ENCODE data around the gene AHNAK. TPM values are rescaled to one million over a fixed set of nuclear protein-coding genes. Genes with fewer than 3 reads are reported as not detected.
A peak's percentile ranks its signal among the peaks of the same experiment; 100 is the strongest.
"Not testable (repeated sequence)": the region's sequence is repeated elsewhere in the genome, so short reads cannot be mapped to it uniquely, and the experiment has no call there.

The AHNAK gene
- total RNA-seq, 1 donor from 2014 or later, result 479 TPM

DNA sequence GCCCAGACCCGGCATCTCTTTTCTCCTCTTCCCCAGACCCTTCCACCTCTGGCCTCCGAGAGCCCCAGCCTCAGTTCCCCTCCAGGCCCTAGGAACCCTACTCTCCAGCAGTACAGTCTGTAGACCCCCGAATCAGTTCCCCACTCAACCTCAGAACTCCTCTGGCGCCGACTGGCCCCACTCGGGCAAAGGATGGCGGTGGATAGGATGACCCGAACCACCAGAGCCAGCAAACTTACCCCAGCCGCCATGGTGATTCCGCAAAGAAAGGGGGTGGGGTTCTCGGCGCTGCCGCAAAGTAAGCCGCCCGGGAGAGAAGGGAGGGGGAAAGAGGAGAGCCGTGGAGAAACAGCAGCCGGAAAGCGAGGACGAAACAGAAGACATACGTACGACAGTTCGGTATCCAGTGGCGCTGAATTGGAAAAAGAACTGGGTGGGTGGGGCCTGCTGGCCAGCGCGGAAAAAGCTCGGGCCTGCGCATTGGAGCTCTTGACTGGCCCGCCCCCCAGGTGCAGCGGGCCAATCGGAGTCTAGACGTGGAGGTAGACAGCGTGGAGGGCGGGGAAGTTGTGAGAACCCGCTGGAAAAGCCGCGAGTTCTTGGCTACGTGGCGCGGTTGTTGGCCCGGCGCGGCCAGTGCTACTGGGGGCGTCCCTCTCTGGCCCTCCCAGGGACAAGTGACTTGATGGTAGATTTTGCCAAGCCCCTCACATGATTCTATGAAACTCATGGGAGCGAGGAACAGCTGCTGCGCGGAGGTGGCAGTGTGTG is 27.2 kb upstream of the AHNAK start, which contains the start of gene EEF1G:
Gene EEF1G (minus strand): TSS at position 300 of the 771 bp plus-strand sequence. CDS start 49 bp downstream, at position 251.
- DNase-seq (ENCODE audit: low read depth, low spot score), result peak; percentile 100

GRCh38 chr11:62573006-62573591 is 26.5 kb upstream of the AHNAK start:
- no peak for DNase-seq (ENCODE audit: low read depth, low spot score)

GRCh38 chr11:62572431-62572830 is 25.8 kb upstream of the AHNAK start:
- no peak for DNase-seq (ENCODE audit: low read depth, low spot score)

DNA sequence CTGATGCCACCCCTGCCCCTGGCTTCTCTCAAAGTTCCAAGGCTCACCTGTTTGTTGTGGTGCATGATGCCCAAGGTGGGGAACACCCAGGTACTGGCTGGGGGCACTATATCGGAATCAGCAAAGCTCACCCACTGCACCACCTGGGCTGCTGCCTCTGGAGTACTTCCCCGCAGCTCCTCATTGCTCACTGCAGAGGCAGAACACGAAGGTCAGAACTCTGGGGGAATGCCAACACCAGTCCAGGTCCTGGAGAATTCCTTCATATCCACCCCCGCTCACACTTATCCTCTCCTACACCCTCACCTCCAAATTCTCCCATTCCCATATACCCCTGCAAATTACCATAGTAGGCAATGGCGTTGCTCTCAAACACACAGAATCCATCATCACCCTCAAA is 24.9 kb upstream of the AHNAK start:
- DNase-seq (ENCODE audit: low read depth, low spot score), result not testable (repeated sequence)

GRCh38 chr11:62570903-62571302 is 24.3 kb upstream of the AHNAK start:
- not testable (repeated sequence) for DNase-seq (ENCODE audit: low read depth, low spot score)

DNA sequence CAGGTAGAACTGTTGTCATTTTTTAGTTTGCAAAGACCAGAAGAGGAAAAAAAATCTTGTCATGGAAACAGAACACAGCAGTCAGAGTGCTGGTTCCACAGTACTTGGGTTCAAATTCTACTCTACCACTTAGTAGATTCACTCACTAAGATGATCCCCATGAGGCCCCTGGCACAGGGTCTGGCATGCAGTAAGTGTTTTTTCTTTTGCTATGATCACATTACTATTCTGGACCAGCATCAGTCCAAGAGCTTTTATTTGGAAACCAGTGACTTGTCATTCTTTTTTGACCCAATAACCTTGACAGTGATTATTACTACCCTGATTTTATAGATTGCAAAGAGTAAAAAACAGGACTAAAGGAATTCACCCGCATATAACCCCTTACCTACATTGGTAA is 23.0 kb upstream of the AHNAK start:
- DNase-seq (ENCODE audit: low read depth, low spot score), result no peak

GRCh38 chr11:62567018-62567633 is 20.5 kb upstream of the AHNAK start:
- DNase-seq (ENCODE audit: low read depth, low spot score), result no peak

- no peak for DNase-seq (ENCODE audit: low read depth, low spot score)
Measured at GRCh38 chr11:62566247-62566646, 19.6 kb upstream of the AHNAK start.

DNA sequence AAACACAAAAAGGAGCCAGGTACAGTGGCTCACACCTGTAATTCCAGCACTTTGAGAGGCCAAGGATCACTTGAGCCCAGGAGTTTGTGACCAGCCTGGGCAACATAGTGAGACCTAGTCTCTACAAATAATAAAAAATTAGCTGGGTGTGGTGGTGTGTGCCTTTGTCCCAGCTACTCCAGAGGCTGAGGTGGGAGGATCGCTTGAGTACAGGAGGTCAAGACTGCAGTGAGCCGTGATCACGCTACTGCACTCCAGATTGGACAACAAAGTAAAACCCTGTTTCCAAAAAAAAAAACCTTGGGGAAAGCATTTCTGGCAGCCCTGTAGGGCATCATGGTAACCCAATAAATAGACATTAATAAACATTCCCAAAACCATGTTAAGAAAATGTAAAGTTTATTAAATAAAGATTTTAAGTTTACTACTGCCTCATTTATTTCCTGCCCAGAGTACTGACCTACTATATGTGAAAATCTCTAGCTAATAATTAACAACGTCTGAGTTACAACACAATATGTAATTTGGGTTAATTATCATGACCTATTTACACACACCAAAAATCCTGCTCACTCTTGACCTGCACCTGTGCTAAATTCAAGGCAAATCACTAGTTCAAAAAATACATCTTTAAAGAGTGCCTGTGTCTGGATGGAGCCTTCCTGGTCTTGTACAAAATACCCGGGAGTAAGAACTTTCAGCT is 18.6 kb upstream of the AHNAK start:
- DNase-seq (ENCODE audit: low read depth, low spot score), result no peak

DNA sequence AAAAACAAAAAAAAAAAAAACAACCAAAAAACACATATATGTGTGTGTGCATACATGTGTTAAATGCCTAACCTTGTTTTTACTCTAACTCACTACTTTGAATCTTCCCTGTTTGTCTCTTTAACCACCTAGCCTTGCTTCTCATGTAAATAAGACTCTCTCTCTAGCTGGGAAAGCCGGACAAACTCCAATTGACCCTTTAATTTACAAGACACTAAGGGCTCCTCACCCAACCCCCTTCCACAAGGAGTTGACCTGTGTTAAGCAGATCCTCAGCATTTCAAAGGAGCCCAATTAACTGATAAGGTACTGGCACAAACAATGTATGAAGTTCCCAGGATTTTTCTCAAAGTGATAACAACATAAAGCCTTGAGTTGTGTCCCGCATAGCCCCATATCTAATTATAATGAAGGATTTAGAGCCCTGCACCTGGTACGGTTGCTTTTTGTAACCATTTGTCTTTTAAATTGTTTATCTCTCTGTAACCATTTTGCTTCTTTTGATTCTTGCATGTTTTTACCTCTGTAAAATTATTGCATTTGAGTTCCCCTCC is 15.1 kb upstream of the AHNAK start:
- DNase-seq (ENCODE audit: low read depth, low spot score), result not testable (repeated sequence)

DNA sequence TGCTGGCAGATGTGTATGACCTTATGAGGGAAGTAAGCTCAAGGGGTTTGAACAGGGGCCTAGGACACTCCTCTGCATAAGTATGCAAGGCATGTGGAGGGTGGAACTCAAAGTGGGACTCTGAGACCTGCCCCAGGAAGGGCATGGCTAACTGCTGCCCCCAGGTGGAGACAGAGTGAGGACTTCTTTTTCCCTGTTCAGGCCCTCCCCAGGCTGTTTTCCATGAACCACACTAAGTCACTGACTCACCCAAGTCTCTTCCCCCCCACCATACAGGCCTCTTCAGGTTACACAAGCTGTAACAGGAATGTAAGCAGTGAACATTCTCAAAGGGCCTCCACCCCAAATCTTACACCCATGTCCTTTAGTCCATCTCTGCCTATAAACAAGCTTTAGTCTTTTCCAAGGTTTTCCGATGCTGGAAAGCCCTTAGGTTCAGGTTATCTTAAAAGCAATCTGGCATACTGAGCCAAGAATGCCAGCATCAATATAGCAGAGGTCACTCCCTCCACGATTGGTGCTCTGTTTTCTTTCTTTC is 14.0 kb upstream of the AHNAK start:
- DNase-seq (ENCODE audit: low read depth, low spot score), result peak; percentile 89

DNA sequence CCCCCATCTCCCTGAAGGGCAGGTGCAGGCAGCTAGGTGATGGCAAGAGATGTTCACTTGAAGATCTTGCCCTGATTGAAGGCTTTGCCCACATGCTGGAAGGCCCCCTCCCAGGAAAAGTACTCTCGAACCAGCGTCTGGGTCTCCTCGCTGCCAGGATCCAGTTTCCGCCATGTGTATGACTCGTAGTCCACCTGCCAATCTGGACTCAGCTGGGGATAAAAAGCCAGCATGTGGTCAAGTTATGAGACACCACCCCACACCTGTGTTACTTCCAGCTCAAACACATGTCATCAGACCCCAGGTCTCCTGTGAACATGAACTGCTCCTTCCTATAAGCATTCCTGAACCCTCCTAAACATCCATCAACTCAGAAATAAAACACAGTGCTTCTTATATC is 13.0 kb upstream of the AHNAK start:
- not testable (repeated sequence) for DNase-seq (ENCODE audit: low read depth, low spot score)

- DNase-seq (ENCODE audit: low read depth, low spot score), result no peak
Measured at GRCh38 chr11:62559204-62559603, 12.6 kb upstream of the AHNAK start.

DNA sequence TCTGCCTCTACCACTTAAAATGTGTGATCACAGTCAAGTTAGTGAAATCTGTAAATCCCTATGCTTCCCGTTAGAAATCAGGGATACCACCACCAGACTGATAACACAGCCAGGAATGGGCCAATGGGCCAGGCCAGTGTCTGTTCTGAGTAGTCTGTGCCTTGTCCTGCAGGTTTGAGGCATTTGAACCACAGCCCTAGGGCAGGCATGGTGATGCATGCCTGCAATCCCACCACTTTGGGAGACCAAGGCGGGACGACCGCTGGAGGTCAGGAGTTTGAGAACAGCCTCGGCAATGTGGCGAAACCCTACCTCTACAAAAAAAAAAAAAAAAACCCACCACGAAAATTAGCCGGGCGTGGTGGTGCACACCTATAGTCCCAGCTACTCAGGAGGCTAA is 12.1 kb upstream of the AHNAK start:
- no peak for DNase-seq (ENCODE audit: low read depth, low spot score)

DNA sequence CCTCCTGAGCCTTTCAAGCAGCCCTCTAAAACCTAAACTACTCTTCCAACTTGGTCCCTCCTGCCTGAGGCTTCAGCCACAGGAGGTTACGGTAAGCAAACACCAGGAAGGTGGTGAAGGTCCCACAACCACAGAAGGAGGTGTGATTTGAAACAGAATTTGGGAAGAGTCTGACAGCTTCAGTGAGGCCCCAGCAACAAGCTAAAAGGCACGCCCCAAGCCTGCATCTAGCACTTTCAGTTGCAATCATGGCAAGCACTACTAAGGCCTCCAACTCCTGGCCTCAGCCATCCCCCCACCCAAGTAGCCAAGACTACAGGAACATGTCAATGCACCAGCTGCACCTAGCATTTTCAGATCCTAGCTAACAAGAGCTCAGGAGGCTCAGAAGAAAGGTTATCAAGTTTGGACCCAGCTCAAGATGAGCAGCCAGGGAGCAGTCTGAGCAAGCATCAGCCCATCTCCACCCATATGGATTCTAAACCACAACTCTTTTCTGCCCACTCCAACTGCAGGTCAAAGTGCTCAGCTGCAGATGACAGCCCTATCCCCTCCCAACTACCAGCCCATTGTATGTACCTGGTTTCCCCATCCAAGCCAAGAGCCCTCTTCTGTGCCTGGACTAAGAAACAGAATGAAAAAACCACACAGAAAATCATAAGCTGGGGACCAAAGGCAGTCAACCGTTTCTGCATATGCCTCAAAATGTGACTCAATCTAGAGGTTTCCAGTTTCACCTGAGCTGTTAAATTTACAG is 10.4 kb upstream of the AHNAK start:
- DNase-seq (ENCODE audit: low read depth, low spot score), result no peak

GRCh38 chr11:62556108-62556874 is 9.7 kb upstream of the AHNAK start:
- DNase-seq (ENCODE audit: low read depth, low spot score), result peak; percentile 77

GRCh38 chr11:62555464-62556107 is 9.0 kb upstream of the AHNAK start:
- no peak for DNase-seq (ENCODE audit: low read depth, low spot score)

DNA sequence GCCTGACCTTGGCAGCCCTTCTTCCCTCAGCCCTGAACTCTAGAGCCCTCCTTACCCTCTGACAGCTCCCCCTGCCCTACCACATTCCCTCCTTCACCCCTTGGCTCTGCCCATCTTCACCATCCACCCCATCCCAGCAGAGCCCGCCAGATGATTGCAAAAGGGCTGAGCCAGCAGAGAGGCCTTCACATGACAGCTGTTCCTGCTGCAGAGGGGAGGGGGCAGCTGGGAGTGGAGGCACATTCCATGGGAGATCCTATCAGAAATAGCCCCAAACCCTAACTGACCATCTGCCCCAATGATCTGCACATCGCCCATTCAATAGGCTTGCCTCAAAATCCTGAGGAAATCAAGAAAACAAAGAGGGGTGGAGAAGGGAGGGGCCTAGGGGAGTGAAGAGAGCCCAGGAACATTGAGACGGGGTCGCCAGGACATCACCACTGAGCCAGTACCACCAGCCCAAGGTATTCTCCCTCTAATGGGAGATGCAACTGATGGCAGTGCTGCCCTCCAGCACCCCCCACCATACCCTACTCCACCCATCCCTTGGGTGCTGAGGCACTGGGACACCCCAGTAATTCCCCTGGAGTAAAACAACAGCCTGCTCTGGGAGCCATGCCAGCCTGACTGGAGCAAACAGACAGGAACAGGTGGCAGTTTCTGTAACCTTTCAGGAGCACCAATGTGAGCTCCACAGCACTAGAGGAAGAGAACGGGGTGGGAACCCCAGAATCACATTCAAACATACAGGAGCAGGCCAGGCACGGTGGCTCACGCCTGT is 8.0 kb upstream of the AHNAK start:
- DNase-seq (ENCODE audit: low read depth, low spot score), result no peak

All from pulmonary artery endothelial cell (primary cell).